ENCODE data around the gene RLN1. TPM values are rescaled to one million over a fixed set of nuclear protein-coding genes. Genes with fewer than 3 reads are reported as not detected.
"Not testable (repeated sequence)": the region's sequence is repeated elsewhere in the genome, so short reads cannot be mapped to it uniquely, and the experiment has no call there.

RLN1 gene
- total RNA-seq, 4 donors from 2014 or later = not detected

DNA sequence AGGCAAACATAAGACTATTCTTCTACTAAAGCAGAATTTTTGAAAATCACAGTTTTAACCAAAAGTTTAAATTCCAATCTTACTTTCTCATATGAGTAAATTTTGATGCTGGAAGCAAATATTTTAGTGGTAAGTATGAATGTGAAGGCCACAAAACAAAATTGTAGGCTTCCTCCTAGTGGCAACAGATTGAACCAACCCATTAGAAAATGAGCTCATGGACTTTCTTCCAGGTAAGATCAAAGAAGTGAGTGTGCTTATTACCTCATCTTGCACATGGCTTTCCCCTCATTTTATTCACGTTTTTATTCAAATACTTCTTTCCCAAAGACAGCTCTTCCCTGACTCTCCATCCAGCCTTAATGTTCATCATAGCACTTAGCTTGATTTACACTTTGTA lies 18.6 kb downstream of the RLN1 start:
- H3K27ac ChIP-seq = no peak overlapping the region
- WGBS, 2 donors = 17 to 34% methylated on average over 1 of the region's 1 CpG

GRCh38 chr9:5316406-5316805 lies 23.3 kb downstream of the RLN1 start:
- peaks cover 0 to 26% (median 6%) of the 10 kb centered on the region in 4 donors for H3K9me3 ChIP-seq
- 95 to 100% methylated on average over 1 of the region's 1 CpG for WGBS, 2 donors
- H3K4me1 ChIP-seq; H3K27me3 ChIP-seq; DNase-seq (ENCODE audit: low spot score in 2 of 2); H3K36me3 ChIP-seq; H3K4me3 ChIP-seq; H3K27ac ChIP-seq: not testable (repeated sequence)

More for the DNA sequence above, 18.6 kb downstream of the RLN1 start:
- DNase-seq (ENCODE audit: low spot score in 2 of 2) = no peak
- H3K4me3 ChIP-seq = no peak overlapping the region
- no peaks in the 10 kb centered on the region for H3K27me3 ChIP-seq
- no peaks in the 10 kb centered on the region for H3K4me1 ChIP-seq
- no peaks in the 10 kb centered on the region for H3K36me3 ChIP-seq
- TF ChIP-seq, protein P1, sequence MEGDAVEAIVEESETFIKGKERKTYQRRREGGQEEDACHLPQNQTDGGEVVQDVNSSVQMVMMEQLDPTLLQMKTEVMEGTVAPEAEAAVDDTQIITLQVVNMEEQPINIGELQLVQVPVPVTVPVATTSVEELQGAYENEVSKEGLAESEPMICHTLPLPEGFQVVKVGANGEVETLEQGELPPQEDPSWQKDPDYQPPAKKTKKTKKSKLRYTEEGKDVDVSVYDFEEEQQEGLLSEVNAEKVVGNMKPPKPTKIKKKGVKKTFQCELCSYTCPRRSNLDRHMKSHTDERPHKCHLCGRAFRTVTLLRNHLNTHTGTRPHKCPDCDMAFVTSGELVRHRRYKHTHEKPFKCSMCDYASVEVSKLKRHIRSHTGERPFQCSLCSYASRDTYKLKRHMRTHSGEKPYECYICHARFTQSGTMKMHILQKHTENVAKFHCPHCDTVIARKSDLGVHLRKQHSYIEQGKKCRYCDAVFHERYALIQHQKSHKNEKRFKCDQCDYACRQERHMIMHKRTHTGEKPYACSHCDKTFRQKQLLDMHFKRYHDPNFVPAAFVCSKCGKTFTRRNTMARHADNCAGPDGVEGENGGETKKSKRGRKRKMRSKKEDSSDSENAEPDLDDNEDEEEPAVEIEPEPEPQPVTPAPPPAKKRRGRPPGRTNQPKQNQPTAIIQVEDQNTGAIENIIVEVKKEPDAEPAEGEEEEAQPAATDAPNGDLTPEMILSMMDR (IDR thresholded peaks at IDR 0.05) = no peak
- TF ChIP-seq POLR2A (IDR thresholded peaks at IDR 0.05) (no peak), EP300 (IDR thresholded peaks at IDR 0.05) (no peak)
- peaks cover 0 to 7% (median 3%) of the 10 kb centered on the region in 4 donors for H3K9me3 ChIP-seq

DNA sequence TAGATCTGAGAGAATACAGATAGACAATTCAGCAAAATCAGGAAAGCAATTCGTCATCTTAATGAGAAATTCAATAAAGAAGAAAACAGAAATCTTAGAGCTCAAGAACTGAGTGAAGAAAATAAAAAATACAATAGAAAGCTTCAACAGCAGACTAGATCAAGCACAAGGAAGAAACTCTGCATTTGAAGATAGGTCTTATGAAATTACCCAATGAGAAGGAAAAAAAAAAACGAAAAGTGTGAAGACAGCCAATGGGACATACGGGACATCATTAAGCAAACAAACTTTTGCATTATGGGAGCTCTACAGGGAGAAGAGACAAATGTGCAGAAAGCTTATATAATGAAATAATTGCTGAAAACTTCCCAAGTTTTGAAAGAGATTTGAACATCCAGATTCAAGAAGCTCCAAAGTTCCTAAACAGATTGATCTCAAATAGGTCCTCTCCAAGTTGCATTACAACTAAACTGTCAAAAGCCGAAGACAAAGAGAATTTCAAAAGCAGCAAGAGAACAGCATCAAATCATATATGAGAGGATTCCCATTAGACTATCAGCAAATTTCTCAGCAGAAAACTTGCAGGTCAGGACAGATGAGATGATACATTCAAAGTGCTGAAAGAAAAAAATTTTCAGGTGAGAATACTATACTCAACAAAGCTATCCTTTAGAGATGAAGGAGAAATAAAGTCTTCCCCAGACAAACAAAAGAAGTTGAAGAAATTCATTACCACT lies 24.3 kb downstream of the RLN1 start:
- WGBS, 2 donors = 67% methylated on average over 4 of the region's 4 CpGs
- no peak overlapping the region for H3K4me3 ChIP-seq
- no peak overlapping the region for H3K27ac ChIP-seq
- peaks cover 0 to 26% (median 6%) of the 10 kb centered on the region in 4 donors for H3K9me3 ChIP-seq
- DNase-seq (ENCODE audit: low spot score in 2 of 2) = no peak
- no peaks in the 10 kb centered on the region for H3K27me3 ChIP-seq
- no peak for TF ChIP-seq EP300 (IDR thresholded peaks at IDR 0.05)
- no peaks in the 10 kb centered on the region for H3K4me1 ChIP-seq
- no peaks in the 10 kb centered on the region for H3K36me3 ChIP-seq

- H3K9me3 ChIP-seq = peaks cover 0 to 19% (median 3%) of the 10 kb centered on the region in 4 donors
- TF ChIP-seq, protein P1 (IDR thresholded peaks at IDR 0.05) = no peak
- TF ChIP-seq EP300 (IDR thresholded peaks at IDR 0.05) = no peak
- no peak for TF ChIP-seq POLR2A (IDR thresholded peaks at IDR 0.05)
- no peaks in the 10 kb centered on the region for H3K36me3 ChIP-seq
Measured at GRCh38 chr9:5310851-5311250, 28.8 kb downstream of the RLN1 start.

DNA sequence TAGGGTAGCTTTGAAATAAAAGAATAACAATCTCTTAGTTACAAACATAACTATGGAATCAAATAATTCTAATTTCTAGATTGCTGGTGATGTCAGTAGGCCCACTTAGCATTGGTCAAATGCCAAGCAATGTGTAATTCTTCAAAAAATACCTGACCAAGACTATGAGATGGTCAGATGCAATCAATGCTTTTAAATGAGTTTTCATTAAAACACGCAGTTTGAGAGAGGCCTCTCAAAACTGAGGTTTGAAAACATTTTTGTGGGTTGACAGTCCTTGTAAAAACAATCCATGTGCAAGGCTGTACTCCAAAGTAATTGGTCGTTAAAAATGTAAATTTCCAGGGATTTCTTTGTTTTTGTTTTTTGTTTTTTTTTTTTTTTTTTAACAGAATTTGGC lies 33.9 kb downstream of the RLN1 start:
- H3K4me3 ChIP-seq = no peak overlapping the region
- no peaks in the 10 kb centered on the region for H3K4me1 ChIP-seq
- no peaks in the 10 kb centered on the region for H3K36me3 ChIP-seq
- DNase-seq (ENCODE audit: low spot score in 2 of 2) = no peak
- no peaks in the 10 kb centered on the region for H3K27me3 ChIP-seq
- no peaks in the 10 kb centered on the region for H3K9me3 ChIP-seq
- no peak overlapping the region for H3K27ac ChIP-seq
- TF ChIP-seq, protein P1 (IDR thresholded peaks at IDR 0.05) = no peak
- TF ChIP-seq POLR2A (IDR thresholded peaks at IDR 0.05) = no peak
- TF ChIP-seq EP300 (IDR thresholded peaks at IDR 0.05) = no peak
- 69 to 79% methylated on average over 2 of the region's 2 CpGs for WGBS, 2 donors

More at GRCh38 chr9:5310851-5311250, 28.8 kb downstream of the RLN1 start:
- Histone ChIP-seq H3K27ac (no peak overlapping the region), H3K27me3 (no peaks in the 10 kb centered on the region), H3K4me1 (no peaks in the 10 kb centered on the region), H3K4me3 (no peak overlapping the region)
- DNase-seq (ENCODE audit: low spot score in 2 of 2) = no peak

GRCh38 chr9:5303840-5304795 lies 35.6 kb downstream of the RLN1 start, which contains the start of gene RLN2:
RLN2 (minus strand) TSS chr9:5304716; CDS start chr9:5304580, 136 bp downstream.
- WGBS, 2 donors = 30 to 32% methylated on average over 15 to 16 of the region's 50 CpGs
- H3K4me1 ChIP-seq; H3K4me3 ChIP-seq; H3K27me3 ChIP-seq; DNase-seq (ENCODE audit: low spot score in 2 of 2); H3K27ac ChIP-seq; H3K36me3 ChIP-seq; H3K9me3 ChIP-seq: not testable (repeated sequence)

Data from tibial nerve (tissue), 4 donors.